Cerebellar cortex (tissue), 1 donor: Measurements from ENCODE around the gene CDKN1C.

ENCODE experiments used
- DNase-seq: peaks from one replicate; pipeline ENCODE4 v3.0.0-alpha.2; 2015; ENCODE audit warnings: low spot score

Gene CDKN1C

GRCh38 chr11:2846470-2846869 is 39.1 kb downstream of the CDKN1C start:
- no peak for DNase-seq

- no peak for DNase-seq
Measured at GRCh38 chr11:2846056-2846455, 39.5 kb downstream of the CDKN1C start.

GRCh38 chr11:2844996-2845395 is 40.6 kb downstream of the CDKN1C start:
- DNase-seq = no peak

- no peak for DNase-seq
Measured at GRCh38 chr11:2844116-2844842, 41.3 kb downstream of the CDKN1C start.

GRCh38 chr11:2843551-2843950 is 42.0 kb downstream of the CDKN1C start:
- DNase-seq = no peak

- no peak for DNase-seq
Measured at GRCh38 chr11:2842876-2843275, 42.7 kb downstream of the CDKN1C start.

GRCh38 chr11:2841411-2842190 is 44.0 kb downstream of the CDKN1C start:
- no peak for DNase-seq

GRCh38 chr11:2839395-2839943 is 46.1 kb downstream of the CDKN1C start:
- no peak for DNase-seq

GRCh38 chr11:2838676-2839294 is 46.8 kb downstream of the CDKN1C start:
- DNase-seq = no peak

- DNase-seq = no peak
Measured at GRCh38 chr11:2838091-2838490, 47.5 kb downstream of the CDKN1C start.

GRCh38 chr11:2837651-2838050 is 47.9 kb downstream of the CDKN1C start:
- no peak for DNase-seq

- no peak for DNase-seq
Measured at GRCh38 chr11:2837096-2837601, 48.4 kb downstream of the CDKN1C start.

- no peak for DNase-seq
Measured at GRCh38 chr11:2836315-2837095, 49.1 kb downstream of the CDKN1C start.

- no peak for DNase-seq
Measured at GRCh38 chr11:2835751-2836150, 49.8 kb downstream of the CDKN1C start.

GRCh38 chr11:2835296-2835695 is 50.3 kb downstream of the CDKN1C start:
- DNase-seq = no peak

GRCh38 chr11:2834503-2835273 is 50.9 kb downstream of the CDKN1C start:
- DNase-seq = no peak

GRCh38 chr11:2833716-2834502 is 51.7 kb downstream of the CDKN1C start:
- no peak for DNase-seq
